Measurements from ENCODE around the gene NOXO1.

GRCh38 chr16:2007081-2007836 lies 26.0 kb upstream of the NOXO1 start:
- no peak for TF ChIP-seq CTCF (IDR thresholded peaks at IDR 0.05)
- no peak for TF ChIP-seq EZH2phosphoT487 (IDR thresholded peaks at IDR 0.05; ENCODE audit: borderline replicate concordance, low read depth)
- no peak for TF ChIP-seq FOXM1 (IDR thresholded peaks at IDR 0.05; ENCODE audit: low read depth)
- TF ChIP-seq SMC3 (IDR thresholded peaks at IDR 0.05; ENCODE audit: low read depth, low read length): no peak
